Measurements from ENCODE around the gene EDNRA.
"Not testable (repeated sequence)": the region's sequence is repeated elsewhere in the genome, so short reads cannot be mapped to it uniquely, and the experiment has no call there.

EDNRA gene

DNA sequence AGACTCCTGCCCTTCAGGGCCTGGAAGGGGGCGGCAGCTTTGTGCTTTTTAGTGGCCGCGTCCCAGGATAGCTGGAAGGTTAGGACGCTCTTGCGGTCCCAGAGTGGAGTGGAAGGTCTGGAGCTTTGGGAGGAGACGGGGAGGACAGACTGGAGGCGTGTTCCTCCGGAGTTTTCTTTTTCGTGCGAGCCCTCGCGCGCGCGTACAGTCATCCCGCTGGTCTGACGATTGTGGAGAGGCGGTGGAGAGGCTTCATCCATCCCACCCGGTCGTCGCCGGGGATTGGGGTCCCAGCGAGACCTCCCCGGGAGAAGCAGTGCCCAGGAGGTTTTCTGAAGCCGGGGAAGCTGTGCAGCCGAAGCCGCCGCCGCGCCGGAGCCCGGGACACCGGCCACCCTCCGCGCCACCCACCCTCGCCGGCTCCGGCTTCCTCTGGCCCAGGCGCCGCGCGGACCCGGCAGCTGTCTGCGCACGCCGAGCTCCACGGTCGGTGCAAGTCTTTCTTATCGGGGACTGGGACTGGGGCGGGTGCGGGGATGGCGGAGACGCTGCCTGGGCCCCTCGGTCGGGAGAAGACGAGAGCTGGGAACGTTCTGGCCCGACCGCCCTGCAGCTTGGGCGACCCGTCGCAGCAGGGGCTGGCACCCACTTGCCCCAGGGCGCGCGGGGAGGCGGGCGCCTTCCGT lies at the start of gene EDNRA:
EDNRA (plus strand) TSS at position 207 of the 686 bp plus-strand sequence. CDS start 4,585 bp downstream, outside the sequence.
- H3K9me3 Mint-ChIP-seq = no peaks in the 10 kb centered on the region
- no peaks in the 10 kb centered on the region for H3K36me3 Mint-ChIP-seq (ENCODE audit: low read depth)
- H3K27me3 Mint-ChIP-seq = peaks cover 56% of the 10 kb centered on the region
- peaks cover 8% of the 10 kb centered on the region for H3K4me1 Mint-ChIP-seq (ENCODE audit: low read depth)
- H3K4me3 Mint-ChIP-seq = peak within 1 kb of the TSS; percentile 13
- DNase-seq = no peak
- no peak within 1 kb of the TSS for H3K27ac Mint-ChIP-seq

- not testable (repeated sequence) for H3K4me1 Mint-ChIP-seq (ENCODE audit: low read depth); H3K4me3 Mint-ChIP-seq; H3K36me3 Mint-ChIP-seq (ENCODE audit: low read depth); H3K27me3 Mint-ChIP-seq; H3K27ac Mint-ChIP-seq; DNase-seq
- peaks cover 12% of the 10 kb centered on the region for H3K9me3 Mint-ChIP-seq
Measured at GRCh38 chr4:147434370-147434769, 46.5 kb upstream of the EDNRA start.

GRCh38 chr4:147440442-147440841 lies 40.5 kb upstream of the EDNRA start:
- no peaks in the 10 kb centered on the region for H3K4me1 Mint-ChIP-seq (ENCODE audit: low read depth)

DNA sequence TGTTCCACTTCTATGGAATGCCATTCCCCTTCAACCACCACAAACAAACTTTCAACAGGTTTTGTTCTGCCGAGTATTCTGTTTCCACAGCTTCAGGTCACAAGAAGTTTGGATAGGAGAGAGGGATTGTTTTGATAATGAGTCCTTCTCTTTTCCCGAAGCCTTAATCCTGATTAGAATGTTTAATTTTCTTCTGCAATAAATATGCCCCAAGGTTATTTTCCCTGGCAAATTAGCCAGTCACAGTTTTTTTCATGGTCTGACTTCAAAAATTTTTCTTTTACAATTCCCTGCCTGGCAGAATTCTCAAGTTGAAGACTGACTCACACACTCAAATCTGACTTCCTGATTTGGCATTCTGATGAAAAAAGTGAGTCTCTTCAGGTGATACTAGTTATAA lies 33.1 kb upstream of the EDNRA start:
- H3K36me3 Mint-ChIP-seq (ENCODE audit: low read depth) = no peaks in the 10 kb centered on the region
- no peaks in the 10 kb centered on the region for H3K4me1 Mint-ChIP-seq (ENCODE audit: low read depth)
- no peak overlapping the region for H3K4me3 Mint-ChIP-seq
- H3K9me3 Mint-ChIP-seq = no peaks in the 10 kb centered on the region
- H3K27me3 Mint-ChIP-seq = no peaks in the 10 kb centered on the region
- DNase-seq = no peak
- no peak overlapping the region for H3K27ac Mint-ChIP-seq

More at GRCh38 chr4:147440442-147440841, 40.5 kb upstream of the EDNRA start:
- H3K4me3 Mint-ChIP-seq = no peak overlapping the region
- no peak for DNase-seq
- peaks cover 9% of the 10 kb centered on the region for H3K9me3 Mint-ChIP-seq
- H3K27ac Mint-ChIP-seq = no peak overlapping the region
- H3K36me3 Mint-ChIP-seq (ENCODE audit: low read depth) = no peaks in the 10 kb centered on the region
- no peaks in the 10 kb centered on the region for H3K27me3 Mint-ChIP-seq

- no peak for DNase-seq
- H3K36me3 Mint-ChIP-seq (ENCODE audit: low read depth) = no peaks in the 10 kb centered on the region
- H3K27ac Mint-ChIP-seq = no peak overlapping the region
- H3K4me1 Mint-ChIP-seq (ENCODE audit: low read depth) = no peaks in the 10 kb centered on the region
- H3K9me3 Mint-ChIP-seq = no peaks in the 10 kb centered on the region
- H3K4me3 Mint-ChIP-seq = no peak overlapping the region
- H3K27me3 Mint-ChIP-seq = no peaks in the 10 kb centered on the region
Measured at GRCh38 chr4:147453561-147454141, 27.2 kb upstream of the EDNRA start.

GRCh38 chr4:147456706-147457105 lies 24.2 kb upstream of the EDNRA start:
- DNase-seq = no peak
- no peak overlapping the region for H3K27ac Mint-ChIP-seq
- H3K4me1 Mint-ChIP-seq (ENCODE audit: low read depth) = no peaks in the 10 kb centered on the region
- H3K4me3 Mint-ChIP-seq = no peak overlapping the region
- H3K36me3 Mint-ChIP-seq (ENCODE audit: low read depth) = no peaks in the 10 kb centered on the region
- no peaks in the 10 kb centered on the region for H3K27me3 Mint-ChIP-seq
- no peaks in the 10 kb centered on the region for H3K9me3 Mint-ChIP-seq

DNA sequence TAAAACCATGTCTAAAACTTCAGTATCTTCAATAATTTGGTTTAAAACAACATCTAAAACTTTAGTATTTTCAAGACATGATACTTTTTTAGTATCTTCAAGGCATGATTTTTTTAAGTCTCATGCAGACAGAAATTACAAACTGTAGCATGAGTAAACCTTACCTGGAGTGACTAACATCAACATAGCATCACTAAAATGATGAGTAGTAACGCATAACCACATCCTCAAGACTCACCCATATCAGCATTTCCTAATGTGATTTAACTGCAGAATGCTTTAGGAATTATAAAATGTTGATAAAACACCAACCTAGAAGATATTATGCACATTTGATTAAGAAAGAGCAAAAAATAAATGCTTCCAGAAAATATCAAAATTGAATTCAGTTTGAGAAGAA lies 19.7 kb upstream of the EDNRA start:
- no peaks in the 10 kb centered on the region for H3K9me3 Mint-ChIP-seq
- no peak overlapping the region for H3K4me3 Mint-ChIP-seq
- no peaks in the 10 kb centered on the region for H3K27me3 Mint-ChIP-seq
- no peak overlapping the region for H3K27ac Mint-ChIP-seq
- no peaks in the 10 kb centered on the region for H3K4me1 Mint-ChIP-seq (ENCODE audit: low read depth)
- DNase-seq = no peak
- H3K36me3 Mint-ChIP-seq (ENCODE audit: low read depth) = no peaks in the 10 kb centered on the region

GRCh38 chr4:147463065-147463464 lies 17.8 kb upstream of the EDNRA start:
- no peaks in the 10 kb centered on the region for H3K4me1 Mint-ChIP-seq (ENCODE audit: low read depth)
- H3K4me3 Mint-ChIP-seq = no peak overlapping the region
- DNase-seq = no peak
- no peaks in the 10 kb centered on the region for H3K27me3 Mint-ChIP-seq
- H3K36me3 Mint-ChIP-seq (ENCODE audit: low read depth) = no peaks in the 10 kb centered on the region
- H3K27ac Mint-ChIP-seq = no peak overlapping the region
- H3K9me3 Mint-ChIP-seq = no peaks in the 10 kb centered on the region

- DNase-seq = no peak
- H3K4me1 Mint-ChIP-seq (ENCODE audit: low read depth) = no peaks in the 10 kb centered on the region
- H3K4me3 Mint-ChIP-seq = no peak overlapping the region
- no peaks in the 10 kb centered on the region for H3K27me3 Mint-ChIP-seq
- no peak overlapping the region for H3K27ac Mint-ChIP-seq
- H3K9me3 Mint-ChIP-seq = no peaks in the 10 kb centered on the region
- no peaks in the 10 kb centered on the region for H3K36me3 Mint-ChIP-seq (ENCODE audit: low read depth)
Measured at GRCh38 chr4:147465461-147465860, 15.4 kb upstream of the EDNRA start.

DNA sequence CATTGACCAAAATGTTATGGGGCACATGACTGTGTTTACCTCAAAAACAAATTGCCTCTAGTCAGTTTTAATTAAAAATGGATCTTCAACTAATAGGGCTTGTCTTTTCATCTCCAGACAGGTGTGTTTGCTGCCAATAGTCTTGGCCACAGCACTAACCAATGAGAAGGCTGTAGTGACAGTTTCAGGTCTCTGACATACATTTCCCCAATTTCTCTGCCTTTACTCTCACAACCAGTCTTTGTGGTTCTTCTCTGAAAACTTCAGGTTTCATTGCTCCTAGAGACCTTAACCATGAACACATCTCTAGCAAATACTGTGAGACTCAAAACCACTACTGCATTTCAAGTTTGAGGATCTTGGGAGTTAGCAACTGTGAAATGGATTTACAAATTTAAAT lies 3.5 kb upstream of the EDNRA start:
- H3K27me3 Mint-ChIP-seq = peaks cover 52% of the 10 kb centered on the region
- H3K9me3 Mint-ChIP-seq = no peaks in the 10 kb centered on the region
- no peak overlapping the region for H3K4me3 Mint-ChIP-seq
- H3K27ac Mint-ChIP-seq = no peak overlapping the region
- H3K4me1 Mint-ChIP-seq (ENCODE audit: low read depth) = peaks cover 8% of the 10 kb centered on the region
- H3K36me3 Mint-ChIP-seq (ENCODE audit: low read depth) = no peaks in the 10 kb centered on the region
- no peak for DNase-seq

DNA sequence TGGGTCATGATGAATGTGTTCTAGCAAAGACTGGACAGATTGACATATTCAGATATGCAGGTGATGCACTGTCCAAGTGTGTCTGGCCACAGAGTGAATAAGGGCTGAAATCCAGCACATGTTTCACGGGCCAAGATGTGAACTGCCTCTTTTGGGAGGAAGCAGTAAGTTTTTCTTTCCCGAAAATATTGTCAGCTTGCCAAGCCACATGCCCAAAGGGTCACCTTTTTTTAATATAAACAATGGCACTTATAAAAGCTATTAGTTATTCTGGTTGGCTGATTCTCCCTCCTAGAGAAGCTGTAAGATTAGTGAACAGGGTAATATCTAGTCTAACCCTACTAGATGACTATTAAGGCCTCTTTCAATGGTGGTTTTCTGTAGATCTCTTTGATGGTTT lies 1.5 kb upstream of the EDNRA start:
- no peaks in the 10 kb centered on the region for H3K9me3 Mint-ChIP-seq
- no peak for DNase-seq
- H3K27me3 Mint-ChIP-seq = peaks cover 60% of the 10 kb centered on the region
- no peak overlapping the region for H3K27ac Mint-ChIP-seq
- no peaks in the 10 kb centered on the region for H3K36me3 Mint-ChIP-seq (ENCODE audit: low read depth)
- H3K4me1 Mint-ChIP-seq (ENCODE audit: low read depth) = peaks cover 8% of the 10 kb centered on the region
- no peak overlapping the region for H3K4me3 Mint-ChIP-seq

DNA sequence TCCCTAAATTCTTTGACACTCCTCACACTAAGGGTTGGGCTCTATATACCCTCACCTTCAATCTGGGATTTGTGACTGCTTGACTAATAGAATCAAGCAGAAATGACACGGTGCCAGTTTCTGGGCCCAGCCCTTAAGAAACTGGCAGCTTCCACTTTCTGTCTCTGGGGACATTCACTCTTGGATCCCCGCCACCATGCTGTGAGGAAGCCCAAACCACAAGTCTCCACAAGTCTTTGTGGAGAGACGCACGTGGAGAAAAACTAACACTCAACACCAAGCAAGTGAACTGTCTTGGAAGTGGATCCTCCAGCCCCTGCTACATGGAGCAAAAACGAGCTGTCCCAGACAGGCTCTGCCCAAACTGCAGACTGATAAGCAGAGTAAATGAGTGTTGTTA lies 1.1 kb upstream of the EDNRA start:
- H3K27ac Mint-ChIP-seq = no peak overlapping the region
- peaks cover 8% of the 10 kb centered on the region for H3K4me1 Mint-ChIP-seq (ENCODE audit: low read depth)
- H3K4me3 Mint-ChIP-seq = no peak overlapping the region
- no peaks in the 10 kb centered on the region for H3K36me3 Mint-ChIP-seq (ENCODE audit: low read depth)
- H3K9me3 Mint-ChIP-seq = no peaks in the 10 kb centered on the region
- peaks cover 59% of the 10 kb centered on the region for H3K27me3 Mint-ChIP-seq
- no peak for DNase-seq

DNA sequence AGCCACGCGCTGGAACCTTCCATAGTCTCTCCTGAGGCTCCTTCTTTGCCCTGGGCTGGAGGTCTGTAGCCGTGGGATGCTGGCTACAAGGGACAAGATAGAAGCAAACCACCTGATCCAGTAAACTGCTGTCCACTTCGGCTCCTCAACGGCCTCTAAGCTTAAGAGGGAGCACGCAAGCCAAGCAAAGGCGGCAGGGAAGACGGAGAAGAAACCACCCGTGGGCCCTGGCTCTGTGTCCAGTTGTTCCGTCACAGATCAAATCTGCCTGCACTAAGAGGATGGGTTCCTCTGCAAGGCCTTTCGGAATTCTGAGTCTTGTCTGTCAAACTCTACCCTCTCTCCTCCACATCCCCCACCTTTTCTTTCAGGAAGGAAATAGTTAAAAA lies 401 bp upstream of the EDNRA start:
- no peak overlapping the region for H3K27ac Mint-ChIP-seq
- H3K36me3 Mint-ChIP-seq (ENCODE audit: low read depth) = no peaks in the 10 kb centered on the region
- peaks cover 8% of the 10 kb centered on the region for H3K4me1 Mint-ChIP-seq (ENCODE audit: low read depth)
- peaks cover 59% of the 10 kb centered on the region for H3K27me3 Mint-ChIP-seq
- no peak for DNase-seq
- no peak overlapping the region for H3K4me3 Mint-ChIP-seq
- H3K9me3 Mint-ChIP-seq = no peaks in the 10 kb centered on the region

GRCh38 chr4:147481577-147482109 lies 746 bp downstream of the EDNRA start:
- Mint-ChIP-seq H3K27ac (no peak overlapping the region), H3K4me3 (no peak overlapping the region), H3K36me3 (ENCODE audit: low read depth) (no peaks in the 10 kb centered on the region), H3K27me3 (peaks cover 54% of the 10 kb centered on the region), H3K9me3 (no peaks in the 10 kb centered on the region), H3K4me1 (ENCODE audit: low read depth) (peaks cover 8% of the 10 kb centered on the region)
- DNase-seq = no peak

GRCh38 chr4:147482281-147482680 lies 1.4 kb downstream of the EDNRA start:
- H3K4me1 Mint-ChIP-seq (ENCODE audit: low read depth) = peaks cover 8% of the 10 kb centered on the region
- no peak for DNase-seq
- H3K9me3 Mint-ChIP-seq = no peaks in the 10 kb centered on the region
- H3K27ac Mint-ChIP-seq = peak overlapping the region; percentile 68
- H3K27me3 Mint-ChIP-seq = peaks cover 54% of the 10 kb centered on the region
- H3K4me3 Mint-ChIP-seq = no peak overlapping the region
- no peaks in the 10 kb centered on the region for H3K36me3 Mint-ChIP-seq (ENCODE audit: low read depth)

Measured in activated T-cell treated with anti-CD3 and anti-CD28 coated beads, Interleukin-2, amount 50 U/mL, for 24 hours (primary cell).